ENCODE measurements around the gene SCFD2.

DNA sequence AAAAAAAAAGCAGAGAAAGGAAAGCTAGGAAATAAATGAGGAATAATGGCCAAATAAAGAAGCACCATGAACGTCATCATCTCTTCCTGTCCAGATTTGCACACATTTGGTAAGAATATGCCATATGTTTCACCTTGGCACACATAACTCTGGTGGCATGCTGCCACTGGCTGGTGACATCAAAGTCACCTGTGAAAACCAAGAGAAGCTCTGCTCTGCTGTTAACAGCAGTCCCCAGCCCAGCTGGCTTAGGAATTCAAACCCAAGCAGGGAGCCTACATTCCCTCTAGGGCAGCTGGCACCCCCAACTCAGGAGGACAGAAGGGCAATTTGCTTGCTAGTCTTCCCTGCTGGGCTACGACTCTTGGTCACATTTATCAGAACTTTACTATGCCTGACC, 426.1 kb downstream of the SCFD2 start:
- TF ChIP-seq, protein P1, sequence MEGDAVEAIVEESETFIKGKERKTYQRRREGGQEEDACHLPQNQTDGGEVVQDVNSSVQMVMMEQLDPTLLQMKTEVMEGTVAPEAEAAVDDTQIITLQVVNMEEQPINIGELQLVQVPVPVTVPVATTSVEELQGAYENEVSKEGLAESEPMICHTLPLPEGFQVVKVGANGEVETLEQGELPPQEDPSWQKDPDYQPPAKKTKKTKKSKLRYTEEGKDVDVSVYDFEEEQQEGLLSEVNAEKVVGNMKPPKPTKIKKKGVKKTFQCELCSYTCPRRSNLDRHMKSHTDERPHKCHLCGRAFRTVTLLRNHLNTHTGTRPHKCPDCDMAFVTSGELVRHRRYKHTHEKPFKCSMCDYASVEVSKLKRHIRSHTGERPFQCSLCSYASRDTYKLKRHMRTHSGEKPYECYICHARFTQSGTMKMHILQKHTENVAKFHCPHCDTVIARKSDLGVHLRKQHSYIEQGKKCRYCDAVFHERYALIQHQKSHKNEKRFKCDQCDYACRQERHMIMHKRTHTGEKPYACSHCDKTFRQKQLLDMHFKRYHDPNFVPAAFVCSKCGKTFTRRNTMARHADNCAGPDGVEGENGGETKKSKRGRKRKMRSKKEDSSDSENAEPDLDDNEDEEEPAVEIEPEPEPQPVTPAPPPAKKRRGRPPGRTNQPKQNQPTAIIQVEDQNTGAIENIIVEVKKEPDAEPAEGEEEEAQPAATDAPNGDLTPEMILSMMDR (IDR thresholded peaks at IDR 0.05; ENCODE audit: low read depth, low read length, missing input control): no peak
- TF ChIP-seq EGR1 (IDR thresholded peaks at IDR 0.05; ENCODE audit: low read depth in 2 of 2) (no peak), NR2F2 (IDR thresholded peaks at IDR 0.05) (no peak)
